Hindlimb muscle (tissue), 1 donor: ENCODE results near the gene KIDINS220. TPM values are rescaled to one million over a fixed set of nuclear protein-coding genes. Genes with fewer than 3 reads are reported as not detected.

Experiments
- DNase-seq: peaks from one replicate; pipeline ENCODE4 v3.0.0-alpha.2; 2013
- polyA plus RNA-seq: library from polyadenylated mRNA; unstranded; fragments of 120-200 nt; gene quantifications from one replicate; pipeline ENCODE4 v1.2.1, GENCODE V29; 2013; ENCODE audit not compliant: insufficient read length

KIDINS220 gene
- 66.1 TPM for polyA plus RNA-seq

GRCh38 chr2:8836971-8837794 lies at the start of gene KIDINS220:
Gene KIDINS220, minus strand, starts transcription at chr2:8837613. Its CDS starts 10,520 bp downstream, at chr2:8827093.
- peak; percentile 91 for DNase-seq

GRCh38 chr2:8886876-8887275 lies 49.5 kb upstream of the KIDINS220 start:
- DNase-seq: no peak

GRCh38 chr2:8886202-8886518 lies 48.7 kb upstream of the KIDINS220 start:
- no peak for DNase-seq

- DNase-seq: no peak
Measured at GRCh38 chr2:8885449-8886201, 48.2 kb upstream of the KIDINS220 start.

- no peak for DNase-seq
Measured at GRCh38 chr2:8884812-8885211, 47.4 kb upstream of the KIDINS220 start.

GRCh38 chr2:8882094-8882493 lies 44.7 kb upstream of the KIDINS220 start:
- DNase-seq: no peak

GRCh38 chr2:8877894-8878293 lies 40.5 kb upstream of the KIDINS220 start:
- no peak for DNase-seq

- no peak for DNase-seq
Measured at GRCh38 chr2:8877332-8877731, 39.9 kb upstream of the KIDINS220 start.

GRCh38 chr2:8876628-8877027 lies 39.2 kb upstream of the KIDINS220 start:
- no peak for DNase-seq

GRCh38 chr2:8872821-8873432 lies 35.5 kb upstream of the KIDINS220 start:
- DNase-seq: peak; percentile 18

GRCh38 chr2:8870441-8870840 lies 33.0 kb upstream of the KIDINS220 start:
- no peak for DNase-seq

- no peak for DNase-seq
Measured at GRCh38 chr2:8867363-8867762, 29.9 kb upstream of the KIDINS220 start.

GRCh38 chr2:8863331-8863953 lies 26.0 kb upstream of the KIDINS220 start:
- DNase-seq: no peak

- no peak for DNase-seq
Measured at GRCh38 chr2:8862230-8862629, 24.8 kb upstream of the KIDINS220 start.

- no peak for DNase-seq
Measured at GRCh38 chr2:8861797-8862196, 24.4 kb upstream of the KIDINS220 start.

GRCh38 chr2:8860239-8860638 lies 22.8 kb upstream of the KIDINS220 start:
- DNase-seq: no peak

GRCh38 chr2:8858910-8859309 lies 21.5 kb upstream of the KIDINS220 start:
- DNase-seq: no peak

GRCh38 chr2:8858264-8858663 lies 20.9 kb upstream of the KIDINS220 start:
- no peak for DNase-seq

GRCh38 chr2:8857709-8858108 lies 20.3 kb upstream of the KIDINS220 start:
- no peak for DNase-seq

- DNase-seq: no peak
Measured at GRCh38 chr2:8856176-8856575, 18.8 kb upstream of the KIDINS220 start.

GRCh38 chr2:8855010-8855409 lies 17.6 kb upstream of the KIDINS220 start:
- DNase-seq: no peak

GRCh38 chr2:8853426-8853825 lies 16.0 kb upstream of the KIDINS220 start:
- no peak for DNase-seq
